ENCODE measurements around the gene HPSE2.

- no peak for TF ChIP-seq EZH2 (IDR thresholded peaks at IDR 0.05)
- TF ChIP-seq POLR2AphosphoS5 (IDR thresholded peaks at IDR 0.05; ENCODE audit: borderline replicate concordance, low read depth, low read length), result no peak
These were observed 286.3 kb downstream of the HPSE2 start for GRCh38 chr10:98949306-98949705.
